ENCODE data around the gene CA10. TPM values are rescaled to one million over a fixed set of nuclear protein-coding genes. Genes with fewer than 3 reads are reported as not detected.

CA10 gene
- total and polyA plus RNA-seq, 2 donors (not counting 1 experiment from before 2014, with no cell fraction given), result not detected

DNA sequence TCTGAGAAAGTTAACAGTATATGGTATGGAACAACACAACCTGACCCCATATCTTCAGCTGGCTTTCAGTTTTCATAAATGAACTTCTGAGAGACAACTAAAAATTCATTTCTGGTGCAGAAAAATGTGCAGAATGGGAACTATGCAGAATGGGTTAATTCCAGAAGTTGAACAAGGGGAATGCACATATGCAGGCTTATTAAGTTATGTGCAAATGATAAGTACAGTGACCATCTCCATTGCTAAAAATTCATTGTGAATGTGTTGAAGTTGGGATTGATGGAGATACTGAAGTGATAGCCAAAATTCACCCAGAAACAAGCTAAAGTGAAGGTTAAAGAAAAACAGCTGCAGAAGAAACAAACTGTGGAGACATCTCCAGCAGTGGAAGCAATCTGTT lies 315.8 kb downstream of the CA10 start:
- no peak overlapping the region for H2AFZ ChIP-seq (ENCODE audit: low read length)
- no peak overlapping the region for H3K4me3 ChIP-seq (replicated peaks in 1 of 4; ENCODE audit: control extremely low read depth in 1 of 4, insufficient read depth in 1 of 4, low read depth in 3 of 4, low read length in 4 of 4)
- DNase-seq (ENCODE audit: low read depth in 2 of 2), result no peak
- H3K36me3 ChIP-seq (ENCODE audit: control insufficient read depth, insufficient read depth, low read length), result no peaks in the 10 kb centered on the region
- H3K79me2 ChIP-seq (ENCODE audit: control insufficient read depth, insufficient read depth, low read length), result no peaks in the 10 kb centered on the region
- no peak for TF ChIP-seq EZH2 (IDR thresholded peaks at IDR 0.05; ENCODE audit: low read length, missing control alignments)
- TF ChIP-seq, protein P1, sequence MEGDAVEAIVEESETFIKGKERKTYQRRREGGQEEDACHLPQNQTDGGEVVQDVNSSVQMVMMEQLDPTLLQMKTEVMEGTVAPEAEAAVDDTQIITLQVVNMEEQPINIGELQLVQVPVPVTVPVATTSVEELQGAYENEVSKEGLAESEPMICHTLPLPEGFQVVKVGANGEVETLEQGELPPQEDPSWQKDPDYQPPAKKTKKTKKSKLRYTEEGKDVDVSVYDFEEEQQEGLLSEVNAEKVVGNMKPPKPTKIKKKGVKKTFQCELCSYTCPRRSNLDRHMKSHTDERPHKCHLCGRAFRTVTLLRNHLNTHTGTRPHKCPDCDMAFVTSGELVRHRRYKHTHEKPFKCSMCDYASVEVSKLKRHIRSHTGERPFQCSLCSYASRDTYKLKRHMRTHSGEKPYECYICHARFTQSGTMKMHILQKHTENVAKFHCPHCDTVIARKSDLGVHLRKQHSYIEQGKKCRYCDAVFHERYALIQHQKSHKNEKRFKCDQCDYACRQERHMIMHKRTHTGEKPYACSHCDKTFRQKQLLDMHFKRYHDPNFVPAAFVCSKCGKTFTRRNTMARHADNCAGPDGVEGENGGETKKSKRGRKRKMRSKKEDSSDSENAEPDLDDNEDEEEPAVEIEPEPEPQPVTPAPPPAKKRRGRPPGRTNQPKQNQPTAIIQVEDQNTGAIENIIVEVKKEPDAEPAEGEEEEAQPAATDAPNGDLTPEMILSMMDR (conservative IDR thresholded peaks at IDR 0.05 in 1 of 2, IDR thresholded peaks at IDR 0.05 in 1 of 2; ENCODE audit: low read depth in 1 of 2, low read length in 2 of 2), result no peak
- H3K9me3 ChIP-seq (ENCODE audit: control insufficient read depth, insufficient read depth, low read depth, low read length), result no peaks in the 10 kb centered on the region
- no peaks in the 10 kb centered on the region for H4K20me1 ChIP-seq (ENCODE audit: control insufficient read depth, extremely low read depth, insufficient read depth, low read length)
- no peak overlapping the region for H3K4me2 ChIP-seq (ENCODE audit: extremely low read depth, insufficient read depth, low read length)
- H3K4me1 ChIP-seq (ENCODE audit: control insufficient read depth, extremely low read depth, insufficient read depth, low read length), result no peaks in the 10 kb centered on the region
- no peak overlapping the region for H3K27ac ChIP-seq (ENCODE audit: insufficient read depth, low read length)
- H3K27me3 ChIP-seq (ENCODE audit: control insufficient read depth, insufficient read depth, low read length), result no peaks in the 10 kb centered on the region
- no peak overlapping the region for H3K9ac ChIP-seq (ENCODE audit: insufficient read depth, low read length)

GRCh38 chr17:51841669-51842068 lies 316.8 kb downstream of the CA10 start:
- Histone ChIP-seq H3K4me1 (ENCODE audit: control insufficient read depth, extremely low read depth, insufficient read depth, low read length) (no peaks in the 10 kb centered on the region), H2AFZ (ENCODE audit: low read length) (no peak overlapping the region), H3K36me3 (ENCODE audit: control insufficient read depth, insufficient read depth, low read length) (no peaks in the 10 kb centered on the region), H3K27me3 (ENCODE audit: control insufficient read depth, insufficient read depth, low read length) (no peaks in the 10 kb centered on the region), H3K9me3 (ENCODE audit: control insufficient read depth, insufficient read depth, low read depth, low read length) (no peaks in the 10 kb centered on the region), H3K4me2 (ENCODE audit: extremely low read depth, insufficient read depth, low read length) (no peak overlapping the region), H3K27ac (ENCODE audit: insufficient read depth, low read length) (no peak overlapping the region), H3K4me3 (replicated peaks in 1 of 4; ENCODE audit: control extremely low read depth in 1 of 4, insufficient read depth in 1 of 4, low read depth in 3 of 4, low read length in 4 of 4) (no peak overlapping the region), H4K20me1 (ENCODE audit: control insufficient read depth, extremely low read depth, insufficient read depth, low read length) (no peaks in the 10 kb centered on the region), H3K9ac (ENCODE audit: insufficient read depth, low read length) (no peak overlapping the region), H3K79me2 (ENCODE audit: control insufficient read depth, insufficient read depth, low read length) (no peaks in the 10 kb centered on the region)
- DNase-seq (ENCODE audit: low read depth in 2 of 2), result no peak
- TF ChIP-seq, protein P1 (conservative IDR thresholded peaks at IDR 0.05 in 1 of 2, IDR thresholded peaks at IDR 0.05 in 1 of 2; ENCODE audit: low read depth in 1 of 2, low read length in 2 of 2), result no peak
- no peak for TF ChIP-seq EZH2 (IDR thresholded peaks at IDR 0.05; ENCODE audit: low read length, missing control alignments)

DNA sequence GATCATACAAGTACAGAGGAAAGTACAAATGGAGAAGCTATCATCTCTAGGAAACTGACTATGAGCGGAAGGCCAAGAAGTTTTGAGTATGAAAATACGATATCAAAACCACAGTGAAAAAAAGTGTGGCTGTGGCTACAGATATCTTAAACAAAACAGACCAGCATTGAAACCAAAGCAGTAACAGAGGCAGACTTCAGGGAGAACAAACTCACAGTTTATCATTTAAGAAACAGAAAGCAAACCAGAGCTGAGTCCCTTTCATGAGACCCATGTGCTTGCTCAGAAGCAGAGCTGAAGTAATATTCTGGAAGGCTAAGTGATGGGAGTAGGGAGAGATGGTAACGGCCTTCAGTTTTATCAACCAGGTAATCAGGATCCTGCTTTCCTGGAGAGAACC lies 317.8 kb downstream of the CA10 start:
- Histone ChIP-seq H3K36me3 (ENCODE audit: control insufficient read depth, insufficient read depth, low read length) (no peaks in the 10 kb centered on the region), H3K4me1 (ENCODE audit: control insufficient read depth, extremely low read depth, insufficient read depth, low read length) (no peaks in the 10 kb centered on the region), H3K27ac (ENCODE audit: insufficient read depth, low read length) (no peak overlapping the region)

More for the DNA sequence above, 317.8 kb downstream of the CA10 start:
- no peak overlapping the region for H3K4me2 ChIP-seq (ENCODE audit: extremely low read depth, insufficient read depth, low read length)
- DNase-seq (ENCODE audit: low read depth in 2 of 2), result no peak
- H2AFZ ChIP-seq (ENCODE audit: low read length), result no peak overlapping the region
- H3K79me2 ChIP-seq (ENCODE audit: control insufficient read depth, insufficient read depth, low read length), result no peaks in the 10 kb centered on the region
- no peaks in the 10 kb centered on the region for H4K20me1 ChIP-seq (ENCODE audit: control insufficient read depth, extremely low read depth, insufficient read depth, low read length)
- H3K9me3 ChIP-seq (ENCODE audit: control insufficient read depth, insufficient read depth, low read depth, low read length), result no peaks in the 10 kb centered on the region
- H3K4me3 ChIP-seq (replicated peaks in 1 of 4; ENCODE audit: control extremely low read depth in 1 of 4, insufficient read depth in 1 of 4, low read depth in 3 of 4, low read length in 4 of 4), result no peak overlapping the region
- H3K27me3 ChIP-seq (ENCODE audit: control insufficient read depth, insufficient read depth, low read length), result no peaks in the 10 kb centered on the region
- H3K9ac ChIP-seq (ENCODE audit: insufficient read depth, low read length), result no peak overlapping the region
- no peak for TF ChIP-seq EZH2 (IDR thresholded peaks at IDR 0.05; ENCODE audit: low read length, missing control alignments)
- TF ChIP-seq, protein P1 (conservative IDR thresholded peaks at IDR 0.05 in 1 of 2, IDR thresholded peaks at IDR 0.05 in 1 of 2; ENCODE audit: low read depth in 1 of 2, low read length in 2 of 2), result no peak
